ENCODE measurements around the gene IREB2. TPM values are rescaled to one million over a fixed set of nuclear protein-coding genes. Genes with fewer than 3 reads are reported as not detected.

IREB2 gene
- total RNA-seq, 4 donors from 2014 or later, result 25.6 to 87.5 (median 48.6) TPM

DNA sequence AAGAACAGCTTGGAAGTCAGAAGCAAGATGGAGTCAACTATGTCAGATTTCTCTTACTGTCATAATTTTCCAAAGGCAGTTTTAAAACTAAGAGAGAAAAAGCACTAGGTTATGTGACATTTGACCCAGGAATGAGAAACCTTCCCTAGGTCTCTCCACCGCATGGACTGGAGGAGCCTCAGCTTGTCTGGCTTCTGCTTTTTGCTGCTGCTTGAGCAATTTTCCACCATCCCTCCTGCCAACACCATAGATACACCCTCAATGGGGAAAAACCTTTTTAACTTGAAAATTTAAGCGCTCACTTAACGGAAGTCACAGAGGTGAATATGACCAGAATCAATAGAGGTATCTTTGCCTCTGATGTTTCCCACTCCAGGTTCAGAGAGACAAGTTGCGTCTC lies 17.8 kb upstream of the IREB2 start:
- Histone ChIP-seq H3K27me3 (no peaks in the 10 kb centered on the region), H3K27ac (no peak overlapping the region), H3K36me3 (no peaks in the 10 kb centered on the region), H3K4me3 (no peak overlapping the region), H3K4me1 (peaks cover 10% of the 10 kb centered on the region), H3K9me3 (no peaks in the 10 kb centered on the region)
- WGBS, result 91% methylated on average over 4 of the region's 4 CpGs
- no peak for DNase-seq (ENCODE audit: low spot score in 2 of 2)
- TF ChIP-seq EP300 (IDR thresholded peaks at IDR 0.05) (no peak), POLR2AphosphoS5 (IDR thresholded peaks at IDR 0.05) (no peak), POLR2A (IDR thresholded peaks at IDR 0.05) (no peak)
- TF ChIP-seq, protein P1, sequence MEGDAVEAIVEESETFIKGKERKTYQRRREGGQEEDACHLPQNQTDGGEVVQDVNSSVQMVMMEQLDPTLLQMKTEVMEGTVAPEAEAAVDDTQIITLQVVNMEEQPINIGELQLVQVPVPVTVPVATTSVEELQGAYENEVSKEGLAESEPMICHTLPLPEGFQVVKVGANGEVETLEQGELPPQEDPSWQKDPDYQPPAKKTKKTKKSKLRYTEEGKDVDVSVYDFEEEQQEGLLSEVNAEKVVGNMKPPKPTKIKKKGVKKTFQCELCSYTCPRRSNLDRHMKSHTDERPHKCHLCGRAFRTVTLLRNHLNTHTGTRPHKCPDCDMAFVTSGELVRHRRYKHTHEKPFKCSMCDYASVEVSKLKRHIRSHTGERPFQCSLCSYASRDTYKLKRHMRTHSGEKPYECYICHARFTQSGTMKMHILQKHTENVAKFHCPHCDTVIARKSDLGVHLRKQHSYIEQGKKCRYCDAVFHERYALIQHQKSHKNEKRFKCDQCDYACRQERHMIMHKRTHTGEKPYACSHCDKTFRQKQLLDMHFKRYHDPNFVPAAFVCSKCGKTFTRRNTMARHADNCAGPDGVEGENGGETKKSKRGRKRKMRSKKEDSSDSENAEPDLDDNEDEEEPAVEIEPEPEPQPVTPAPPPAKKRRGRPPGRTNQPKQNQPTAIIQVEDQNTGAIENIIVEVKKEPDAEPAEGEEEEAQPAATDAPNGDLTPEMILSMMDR (IDR thresholded peaks at IDR 0.05), result no peak

DNA sequence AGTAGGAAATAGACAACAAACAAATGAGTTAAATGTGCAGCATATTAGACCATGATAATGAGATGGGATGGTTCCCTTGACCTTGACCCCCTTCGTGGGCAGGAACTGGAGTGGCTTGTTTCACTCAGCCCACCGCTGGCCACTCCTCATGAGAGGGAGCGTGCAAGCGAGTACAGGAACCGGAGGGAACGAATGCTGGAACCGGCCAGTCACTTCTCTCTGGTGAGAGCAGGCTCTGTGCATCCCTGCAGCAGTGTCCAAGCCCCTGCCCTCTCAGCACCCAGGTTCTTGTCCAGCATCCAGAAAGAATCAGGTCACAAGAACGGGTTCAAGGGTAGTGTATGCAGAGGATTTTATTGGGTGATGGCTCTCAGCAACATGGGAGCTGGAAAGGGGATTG lies 17.2 kb upstream of the IREB2 start:
- DNase-seq (ENCODE audit: low spot score in 2 of 2), result no peak
- H3K4me1 ChIP-seq, result peaks cover 10% of the 10 kb centered on the region
- no peak for TF ChIP-seq POLR2A (IDR thresholded peaks at IDR 0.05)
- TF ChIP-seq, protein P1 (IDR thresholded peaks at IDR 0.05), result no peak
- no peak for TF ChIP-seq EP300 (IDR thresholded peaks at IDR 0.05)
- TF ChIP-seq POLR2AphosphoS5 (IDR thresholded peaks at IDR 0.05), result no peak
- H3K36me3 ChIP-seq, result no peaks in the 10 kb centered on the region
- H3K4me3 ChIP-seq, result no peak overlapping the region
- H3K27me3 ChIP-seq, result no peaks in the 10 kb centered on the region
- no peaks in the 10 kb centered on the region for H3K9me3 ChIP-seq
- 67% methylated on average over 8 of the region's 8 CpGs for WGBS
- H3K27ac ChIP-seq, result no peak overlapping the region

DNA sequence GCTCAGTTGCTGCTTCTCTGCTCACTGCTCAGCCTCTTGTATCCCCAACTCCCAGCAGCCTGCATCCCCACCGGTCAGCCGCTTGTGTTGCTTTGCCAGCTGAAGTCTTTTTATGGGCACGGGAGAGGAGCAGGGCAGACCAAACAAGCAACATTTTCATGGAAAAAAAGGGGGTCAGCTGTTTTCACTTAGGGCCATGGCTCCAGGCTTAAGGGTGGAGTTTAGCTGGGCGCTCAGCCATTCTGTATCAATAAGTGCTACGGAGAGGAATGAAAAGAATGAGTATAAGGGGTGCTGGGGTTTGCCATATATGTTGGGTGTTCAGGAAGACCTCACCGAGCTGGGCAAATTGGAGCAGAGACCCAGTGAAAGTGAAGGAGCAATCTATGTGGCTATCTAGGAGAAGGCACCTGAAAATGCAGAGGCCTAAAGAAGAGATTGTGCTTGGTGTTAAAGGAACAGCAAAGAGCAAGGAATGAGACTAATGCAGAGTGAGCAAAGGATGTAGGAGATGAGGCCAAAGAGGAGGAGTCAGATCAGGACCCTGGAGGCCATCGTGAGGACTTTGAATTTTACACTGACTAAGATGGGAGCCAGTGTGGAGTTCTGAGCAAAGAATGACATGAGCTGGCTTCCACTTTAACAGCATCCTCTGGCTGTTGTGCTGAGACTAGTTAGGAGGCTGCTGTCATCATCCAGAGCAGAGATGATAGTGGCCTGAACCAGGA lies 16.6 kb upstream of the IREB2 start:
- no peaks in the 10 kb centered on the region for H3K27me3 ChIP-seq
- TF ChIP-seq EP300 (IDR thresholded peaks at IDR 0.05) (no peak), POLR2AphosphoS5 (IDR thresholded peaks at IDR 0.05) (no peak), POLR2A (IDR thresholded peaks at IDR 0.05) (no peak)
- TF ChIP-seq, protein P1 (IDR thresholded peaks at IDR 0.05), result no peak
- H3K36me3 ChIP-seq, result no peaks in the 10 kb centered on the region
- DNase-seq (ENCODE audit: low spot score in 2 of 2), result no peak
- WGBS, result 59% methylated on average over 7 of the region's 7 CpGs
- H3K9me3 ChIP-seq, result no peaks in the 10 kb centered on the region
- no peak overlapping the region for H3K4me3 ChIP-seq
- peaks cover 10% of the 10 kb centered on the region for H3K4me1 ChIP-seq
- no peak overlapping the region for H3K27ac ChIP-seq

DNA sequence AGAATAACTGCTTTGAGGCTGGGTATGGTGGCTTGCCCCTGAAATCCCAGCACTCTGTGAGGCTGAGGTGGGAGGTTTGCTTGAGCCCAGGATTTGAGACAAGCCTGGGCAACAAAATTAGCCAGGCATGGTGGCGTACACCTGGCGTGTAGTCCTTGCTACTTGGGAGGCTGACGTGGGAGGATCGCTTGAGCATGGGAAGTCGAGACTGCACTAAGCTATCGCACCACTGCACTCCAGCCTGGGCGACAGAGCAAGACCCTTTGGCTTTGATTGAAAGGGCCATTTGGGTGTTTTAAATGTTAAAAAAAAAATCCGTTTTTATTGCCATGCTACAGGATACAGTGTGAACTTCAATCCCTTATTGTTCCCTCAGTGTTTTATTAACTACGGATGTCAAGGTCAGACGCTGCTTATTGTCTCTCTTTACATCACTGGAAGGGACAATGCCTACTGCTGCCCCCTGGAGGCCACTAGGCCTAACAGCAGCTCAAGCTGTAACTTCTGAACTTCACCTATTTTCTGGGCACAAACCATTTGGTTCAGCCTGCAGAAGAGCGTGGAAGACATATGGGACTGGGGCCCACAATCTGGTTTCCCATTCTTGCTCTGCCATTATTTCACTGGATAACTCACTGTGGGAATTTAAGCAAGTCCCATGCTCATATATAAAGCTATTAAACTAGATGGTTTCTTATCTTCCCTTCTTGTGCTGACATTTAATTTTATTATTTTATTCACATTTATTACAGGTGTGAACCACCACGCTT lies 15.3 kb upstream of the IREB2 start:
- Histone ChIP-seq H3K4me3 (no peak overlapping the region), H3K36me3 (no peaks in the 10 kb centered on the region), H3K27me3 (no peaks in the 10 kb centered on the region), H3K27ac (no peak overlapping the region), H3K9me3 (no peaks in the 10 kb centered on the region), H3K4me1 (peaks cover 10% of the 10 kb centered on the region)
- TF ChIP-seq EP300 (IDR thresholded peaks at IDR 0.05), result no peak
- TF ChIP-seq, protein P1 (IDR thresholded peaks at IDR 0.05), result peak; percentile 80 to 89
- DNase-seq (ENCODE audit: low spot score in 2 of 2), result peak in 1 of 2 donors; percentile 74
- 51% methylated on average over 12 of the region's 12 CpGs for WGBS

DNA sequence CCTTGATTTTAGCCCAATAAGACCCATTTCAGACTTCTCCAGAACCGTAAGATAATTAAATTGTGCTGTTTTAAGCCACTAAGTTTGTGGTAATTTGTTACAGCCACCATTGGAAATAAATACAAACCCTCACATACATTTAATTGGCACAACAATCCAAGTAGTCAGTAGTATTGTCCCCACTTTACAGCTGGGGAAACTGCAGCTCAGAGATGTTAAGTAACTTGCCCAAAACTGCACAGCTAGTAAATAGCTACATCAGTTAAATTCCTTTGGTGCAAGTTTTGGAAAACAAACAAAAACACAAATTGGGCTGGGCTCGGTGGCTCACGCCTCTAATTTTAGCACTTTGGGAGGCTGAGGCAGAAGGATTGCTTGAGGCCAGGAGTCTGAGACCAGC lies 13.3 kb upstream of the IREB2 start:
- H3K9me3 ChIP-seq, result no peaks in the 10 kb centered on the region
- H3K27me3 ChIP-seq, result no peaks in the 10 kb centered on the region
- peaks cover 10% of the 10 kb centered on the region for H3K4me1 ChIP-seq
- TF ChIP-seq, protein P1 (IDR thresholded peaks at IDR 0.05), result no peak
- TF ChIP-seq EP300 (IDR thresholded peaks at IDR 0.05) (no peak), POLR2A (IDR thresholded peaks at IDR 0.05) (no peak), POLR2AphosphoS5 (IDR thresholded peaks at IDR 0.05) (no peak)
- no peak overlapping the region for H3K27ac ChIP-seq
- H3K4me3 ChIP-seq, result no peak overlapping the region
- DNase-seq (ENCODE audit: low spot score in 2 of 2), result no peak
- H3K36me3 ChIP-seq, result no peaks in the 10 kb centered on the region
- 75% methylated on average over 3 of the region's 3 CpGs for WGBS

Measured in suprapubic skin (tissue), 4 donors.